ENCODE measurements around the gene FNBP1.

DNA sequence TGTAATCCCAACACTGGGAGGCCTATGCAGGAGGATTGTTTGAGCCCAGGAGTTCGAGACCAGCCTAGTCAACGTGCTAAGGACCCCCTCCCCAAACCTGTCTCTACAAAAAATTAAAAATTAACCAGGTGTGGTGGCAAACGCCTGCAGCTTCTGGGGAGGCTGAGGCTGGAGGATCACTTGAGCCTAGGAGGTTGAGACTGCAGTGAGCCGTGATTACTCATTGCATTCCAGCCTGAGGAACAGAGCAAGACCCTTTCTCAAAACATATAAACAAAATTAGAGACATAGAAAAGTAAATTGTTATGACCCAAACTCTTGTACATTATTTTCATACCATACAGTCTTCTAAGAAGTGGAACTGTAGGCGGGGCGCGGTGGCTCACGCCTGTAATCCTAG lies 11.8 kb upstream of the FNBP1 start:
- TF ChIP-seq, protein P1, sequence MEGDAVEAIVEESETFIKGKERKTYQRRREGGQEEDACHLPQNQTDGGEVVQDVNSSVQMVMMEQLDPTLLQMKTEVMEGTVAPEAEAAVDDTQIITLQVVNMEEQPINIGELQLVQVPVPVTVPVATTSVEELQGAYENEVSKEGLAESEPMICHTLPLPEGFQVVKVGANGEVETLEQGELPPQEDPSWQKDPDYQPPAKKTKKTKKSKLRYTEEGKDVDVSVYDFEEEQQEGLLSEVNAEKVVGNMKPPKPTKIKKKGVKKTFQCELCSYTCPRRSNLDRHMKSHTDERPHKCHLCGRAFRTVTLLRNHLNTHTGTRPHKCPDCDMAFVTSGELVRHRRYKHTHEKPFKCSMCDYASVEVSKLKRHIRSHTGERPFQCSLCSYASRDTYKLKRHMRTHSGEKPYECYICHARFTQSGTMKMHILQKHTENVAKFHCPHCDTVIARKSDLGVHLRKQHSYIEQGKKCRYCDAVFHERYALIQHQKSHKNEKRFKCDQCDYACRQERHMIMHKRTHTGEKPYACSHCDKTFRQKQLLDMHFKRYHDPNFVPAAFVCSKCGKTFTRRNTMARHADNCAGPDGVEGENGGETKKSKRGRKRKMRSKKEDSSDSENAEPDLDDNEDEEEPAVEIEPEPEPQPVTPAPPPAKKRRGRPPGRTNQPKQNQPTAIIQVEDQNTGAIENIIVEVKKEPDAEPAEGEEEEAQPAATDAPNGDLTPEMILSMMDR (conservative IDR thresholded peaks at IDR 0.05; ENCODE audit: low read length): no peak
- no peak for TF ChIP-seq EZH2phosphoT487 (IDR thresholded peaks at IDR 0.05; ENCODE audit: borderline replicate concordance)

Data from Loucy (cell line).